ENCODE measurements around the gene ALK. TPM values are rescaled to one million over a fixed set of nuclear protein-coding genes. Genes with fewer than 3 reads are reported as not detected.

Gene ALK
- total RNA-seq, 1 donor from 2014 or later, result 0.14 TPM

GRCh38 chr2:29481313-29481712 lies 440.1 kb downstream of the ALK start:
- H3K27me3 ChIP-seq (ENCODE audit: low read depth), result peaks cover 6% of the 10 kb centered on the region
- no peak overlapping the region for H3K27ac ChIP-seq (replicated peaks)
- no peaks in the 10 kb centered on the region for H3K36me3 ChIP-seq
- H3K4me3 ChIP-seq, result no peak overlapping the region
- no peaks in the 10 kb centered on the region for H3K9me3 ChIP-seq (replicated peaks)
- TF ChIP-seq CTCF (IDR thresholded peaks at IDR 0.05; ENCODE audit: borderline replicate concordance), result no peak
- DNase-seq, result no peak
- intact Hi-C loops (cut with micrococcal nuclease), result no loop called here
- H3K4me1 ChIP-seq, result no peaks in the 10 kb centered on the region

GRCh38 chr2:29480426-29480825 lies 441.0 kb downstream of the ALK start:
- Histone ChIP-seq H3K27ac (replicated peaks) (no peak overlapping the region), H3K36me3 (no peaks in the 10 kb centered on the region), H3K4me3 (no peak overlapping the region), H3K4me1 (no peaks in the 10 kb centered on the region), H3K9me3 (replicated peaks) (no peaks in the 10 kb centered on the region), H3K27me3 (ENCODE audit: low read depth) (peaks cover 6% of the 10 kb centered on the region)
- no peak for DNase-seq
- no peak for TF ChIP-seq CTCF (IDR thresholded peaks at IDR 0.05; ENCODE audit: borderline replicate concordance)
- intact Hi-C loops (cut with micrococcal nuclease), result no loop called here

GRCh38 chr2:29479401-29479800 lies 442.0 kb downstream of the ALK start:
- H3K36me3 ChIP-seq, result no peaks in the 10 kb centered on the region
- no peak for DNase-seq
- TF ChIP-seq CTCF (IDR thresholded peaks at IDR 0.05; ENCODE audit: borderline replicate concordance), result no peak
- no peaks in the 10 kb centered on the region for H3K9me3 ChIP-seq (replicated peaks)
- peaks cover 6% of the 10 kb centered on the region for H3K27me3 ChIP-seq (ENCODE audit: low read depth)
- no peaks in the 10 kb centered on the region for H3K4me1 ChIP-seq
- no peak overlapping the region for H3K27ac ChIP-seq (replicated peaks)
- intact Hi-C loops (cut with micrococcal nuclease), result no loop called here
- H3K4me3 ChIP-seq, result no peak overlapping the region

GRCh38 chr2:29478641-29479040 lies 442.7 kb downstream of the ALK start:
- Histone ChIP-seq H3K27ac (replicated peaks) (no peak overlapping the region), H3K4me3 (no peak overlapping the region), H3K9me3 (replicated peaks) (no peaks in the 10 kb centered on the region), H3K27me3 (ENCODE audit: low read depth) (peaks cover 6% of the 10 kb centered on the region), H3K4me1 (no peaks in the 10 kb centered on the region), H3K36me3 (no peaks in the 10 kb centered on the region)
- no peak for TF ChIP-seq CTCF (IDR thresholded peaks at IDR 0.05; ENCODE audit: borderline replicate concordance)
- intact Hi-C loops (cut with micrococcal nuclease), result no loop called here
- DNase-seq, result no peak

GRCh38 chr2:29477186-29477585 lies 444.2 kb downstream of the ALK start:
- no peak for DNase-seq
- no peaks in the 10 kb centered on the region for H3K4me1 ChIP-seq
- H3K27me3 ChIP-seq (ENCODE audit: low read depth), result peaks cover 6% of the 10 kb centered on the region
- no peak for TF ChIP-seq CTCF (IDR thresholded peaks at IDR 0.05; ENCODE audit: borderline replicate concordance)
- no peak overlapping the region for H3K27ac ChIP-seq (replicated peaks)
- intact Hi-C loops (cut with micrococcal nuclease), result no loop called here
- H3K36me3 ChIP-seq, result no peaks in the 10 kb centered on the region
- peaks cover 12% of the 10 kb centered on the region for H3K9me3 ChIP-seq (replicated peaks)
- H3K4me3 ChIP-seq, result no peak overlapping the region

GRCh38 chr2:29475499-29475898 lies 445.9 kb downstream of the ALK start:
- H3K4me1 ChIP-seq, result no peaks in the 10 kb centered on the region
- intact Hi-C loops (cut with micrococcal nuclease), result no loop called here
- no peak for TF ChIP-seq CTCF (IDR thresholded peaks at IDR 0.05; ENCODE audit: borderline replicate concordance)

More at GRCh38 chr2:29475499-29475898, 445.9 kb downstream of the ALK start:
- Histone ChIP-seq H3K4me3 (no peak overlapping the region), H3K27me3 (ENCODE audit: low read depth) (peaks cover 6% of the 10 kb centered on the region), H3K9me3 (replicated peaks) (peaks cover 29% of the 10 kb centered on the region), H3K36me3 (no peaks in the 10 kb centered on the region), H3K27ac (replicated peaks) (no peak overlapping the region)
- DNase-seq, result no peak

Measured in left ventricle myocardium inferior (tissue), 1 donor.